Hepatocyte (in vitro differentiated cells): Measurements from ENCODE around the gene TMEM218. TPM values are rescaled to one million over a fixed set of nuclear protein-coding genes. Genes with fewer than 3 reads are reported as not detected.

Source experiments
- DNase-seq: peaks from one replicate; pipeline ENCODE4 v3.0.0-alpha.2; 2016; ENCODE audit warnings: low spot score
- H2AFZ ChIP-seq: fragments of 200-600 bp; sonication (generic); 2 replicates; pipeline ENCODE4 v1.6.0; 2016; ENCODE audit warnings: antibody characterized with exemption, mild to moderate bottlenecking
- H3K27ac ChIP-seq: fragments of 200-600 bp; sonication (generic); 2 replicates; pipeline ENCODE4 v1.5.1; 2016; ENCODE audit warnings: mild to moderate bottlenecking
- H3K27me3 ChIP-seq: fragments of 200-600 bp; sonication (generic); 2 replicates; pipeline ENCODE4 v1.6.1; 2016
- H3K36me3 ChIP-seq: fragments of 200-600 bp; sonication (generic); replicated peaks from 2 replicates; pipeline ENCODE4 v1.5.1; 2016; ENCODE audit warnings: low read depth; ENCODE audit not compliant: insufficient read depth
- H3K4me1 ChIP-seq: fragments of 200-600 bp; sonication (generic); 2 replicates; pipeline ENCODE4 v1.5.1; 2016; ENCODE audit warnings: mild to moderate bottlenecking, moderate library complexity; ENCODE audit not compliant: insufficient read depth
- H3K4me2 ChIP-seq: fragments of 200-600 bp; sonication (generic); 2 replicates; pipeline ENCODE4 v1.6.0; 2016
- H3K4me3 ChIP-seq: fragments of 200-600 bp; sonication (generic); 2 replicates; pipeline ENCODE4 v1.5.1; 2016; ENCODE audit warnings: mild to moderate bottlenecking
- H3K79me2 ChIP-seq: fragments of 200-600 bp; sonication (generic); 2 replicates; pipeline ENCODE4 v1.6.0; 2017; ENCODE audit warnings: mild to moderate bottlenecking
- H3K9me2 ChIP-seq: fragments of 200-600 bp; sonication (generic); replicated peaks from 2 replicates; pipeline ENCODE4 v1.6.0; 2017; ENCODE audit warnings: mild to moderate bottlenecking; ENCODE audit not compliant: insufficient read depth
- H3K9me3 ChIP-seq: fragments of 200-600 bp; sonication (generic); 2 replicates; pipeline ENCODE4 v1.5.1; 2016; ENCODE audit warnings: low read depth, mild to moderate bottlenecking
- H4K20me1 ChIP-seq: fragments of 200-600 bp; sonication (generic); 2 replicates; pipeline ENCODE4 v1.6.0; 2016; ENCODE audit warnings: mild to moderate bottlenecking; ENCODE audit not compliant: insufficient read depth, poor library complexity, severe bottlenecking
- CTCF ChIP-seq: fragments of 200-600 bp; sonication (generic); IDR thresholded peaks from 2 replicates; pipeline ENCODE4 v1.5.1; 2016; ENCODE audit warnings: antibody characterized with exemption, mild to moderate bottlenecking; ENCODE audit not compliant: poor library complexity
- EZH2 ChIP-seq: fragments of 200-600 bp; sonication (generic); IDR thresholded peaks from 2 replicates; pipeline ENCODE4 v1.6.1; 2016; ENCODE audit warnings: antibody characterized with exemption, mild to moderate bottlenecking, borderline replicate concordance
- EZH2phosphoT487 ChIP-seq: fragments of 200-600 bp; sonication (generic); IDR thresholded peaks from one replicate; pipeline ENCODE4 v1.6.1; 2018; ENCODE audit warnings: antibody characterized with exemption, mild to moderate bottlenecking, low read depth, moderate library complexity; ENCODE audit not compliant: unreplicated experiment, severe bottlenecking
- WGBS: methylation state at CpG from one replicate; pipeline ENCODE4 v1.1.6; 2016; ENCODE audit warnings: low lambda C conversion rate; ENCODE audit errors: missing lambda C conversion rate; 5-methylcytosine and 5-hydroxymethylcytosine counted together
- polyA plus RNA-seq: library from polyadenylated mRNA; unstranded; fragments of >200 nt; fragmentation: Nextera tagmentation; extraction: Ambion mirVana; gene quantifications from 2 replicates; pipeline ENCODE4 v1.2.1, GENCODE V29; 2016
- total RNA-seq: library from RNA; depleted of rRNA; stranded (reverse); fragments of >200 nt; gene quantifications from 2 replicates; pipeline ENCODE4 v1.2.3, GENCODE V29; 2014

TMEM218 gene
- total RNA-seq, result 20.6 and 21.1 TPM in 2 replicates
- polyA plus RNA-seq, result 20.7 and 24.6 TPM in 2 replicates

- TF ChIP-seq CTCF (no peak), EZH2 (no peak), EZH2phosphoT487 (no peak)
- Histone ChIP-seq H4K20me1 (no peaks in the 10 kb centered on the region), H3K27ac (peak within 1 kb of the TSS; percentile 63), H2AFZ (peak within 1 kb of the TSS; percentile 52), H3K4me2 (peak within 1 kb of the TSS; percentile 77), H3K4me3 (peak within 1 kb of the TSS; percentile 45), H3K79me2 (peaks cover 13% of the 10 kb centered on the region), H3K36me3 (no peaks in the 10 kb centered on the region), H3K4me1 (no peaks in the 10 kb centered on the region), H3K9me2 (no peaks in the 10 kb centered on the region), H3K9me3 (no peaks in the 10 kb centered on the region), H3K27me3 (no peaks in the 10 kb centered on the region)
- 8% methylated on average over 40 of the region's 49 CpGs for WGBS
- DNase-seq, result peak; percentile 99
Observed at GRCh38 chr11:125111343-125112207, at the start of gene TMEM218. TSS of gene TMEM218 (minus strand) at chr11:125111626. CDS start at chr11:125102241, 9,385 bp downstream.

GRCh38 chr11:125157953-125158680 is 46.7 kb upstream of the TMEM218 start:
- H3K4me1 ChIP-seq, result no peaks in the 10 kb centered on the region
- no peak overlapping the region for H3K4me3 ChIP-seq
- no peaks in the 10 kb centered on the region for H3K9me3 ChIP-seq
- no peaks in the 10 kb centered on the region for H3K79me2 ChIP-seq
- H3K36me3 ChIP-seq, result no peaks in the 10 kb centered on the region
- H3K4me2 ChIP-seq, result no peak overlapping the region
- TF ChIP-seq CTCF (no peak), EZH2 (no peak), EZH2phosphoT487 (no peak)
- WGBS, result 83% methylated on average over 10 of the region's 10 CpGs
- no peaks in the 10 kb centered on the region for H3K9me2 ChIP-seq
- H3K27ac ChIP-seq, result no peak overlapping the region
- no peak for DNase-seq
- no peak overlapping the region for H2AFZ ChIP-seq
- H4K20me1 ChIP-seq, result no peaks in the 10 kb centered on the region
- peaks cover 7% of the 10 kb centered on the region for H3K27me3 ChIP-seq

- Histone ChIP-seq H3K9me3 (no peaks in the 10 kb centered on the region), H3K79me2 (no peaks in the 10 kb centered on the region), H3K4me3 (no peak overlapping the region), H3K27me3 (peaks cover 2% of the 10 kb centered on the region), H2AFZ (no peak overlapping the region), H3K36me3 (no peaks in the 10 kb centered on the region), H3K4me1 (no peaks in the 10 kb centered on the region), H3K9me2 (no peaks in the 10 kb centered on the region), H3K4me2 (no peak overlapping the region), H3K27ac (no peak overlapping the region), H4K20me1 (no peaks in the 10 kb centered on the region)
- no peak for DNase-seq
- TF ChIP-seq EZH2, result no peak
- WGBS, result 83% methylated on average over 6 of the region's 6 CpGs
Observed at GRCh38 chr11:125157118-125157733, 45.8 kb upstream of the TMEM218 start.
